Amygdala (tissue), 56 donors: ENCODE results near the gene SLC28A1.

Source experiments
- DNase-seq, 56 donors: peaks; one replicate each; lab custom pipeline; 2025; lab: John Stamatoyannopoulos, UW

Gene SLC28A1

DNA sequence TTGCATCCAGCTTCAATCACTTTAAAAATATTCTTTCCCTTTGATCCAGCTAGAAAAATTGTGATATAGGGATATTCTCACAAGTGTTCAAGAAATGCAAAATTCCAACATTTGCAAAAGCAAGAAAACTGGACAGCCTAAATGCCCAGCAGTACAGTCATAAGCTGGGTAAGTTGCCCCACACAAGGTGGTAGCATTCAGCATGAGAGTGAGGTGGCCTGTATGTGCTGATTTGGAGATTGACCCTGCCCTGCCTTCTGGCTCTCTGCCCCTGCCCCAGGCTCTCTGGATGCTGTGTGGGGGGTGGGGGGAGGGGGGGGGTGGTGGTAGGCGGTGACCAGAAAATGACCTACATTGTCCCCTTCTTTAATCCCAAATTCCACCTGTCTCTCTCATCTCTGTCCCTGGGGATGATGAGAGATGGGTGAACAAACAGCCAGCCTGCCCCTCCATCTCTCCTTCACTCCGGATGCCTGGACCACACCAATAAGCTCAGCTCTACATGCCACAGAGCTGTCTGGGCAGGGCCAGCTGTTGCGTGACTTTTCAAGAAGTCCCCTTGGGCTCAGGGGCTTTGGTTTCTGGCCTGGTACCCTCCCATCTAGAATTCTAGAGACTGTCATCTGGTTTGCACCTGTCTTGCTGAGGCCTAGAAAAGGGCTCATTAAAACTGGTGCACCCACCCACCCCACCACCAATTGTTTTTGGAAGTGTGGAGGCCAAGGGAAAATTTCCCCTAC, 42.2 kb downstream of the SLC28A1 start:
- DNase-seq, result no peak

DNA sequence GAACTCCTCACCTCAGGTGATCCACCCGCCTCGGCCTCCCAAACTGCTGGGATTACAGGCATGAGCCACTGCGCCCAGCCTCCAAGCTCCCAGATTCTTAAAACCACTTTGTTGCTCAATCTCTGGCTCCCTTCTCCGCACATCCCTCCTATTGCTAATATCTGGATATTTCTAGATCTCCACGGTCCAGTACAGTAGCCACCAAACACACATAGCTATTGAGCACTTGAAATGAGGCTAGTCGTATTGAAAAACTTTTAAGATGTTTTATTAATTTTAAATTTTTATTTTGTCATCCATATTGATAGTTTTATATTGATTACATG, 44.3 kb downstream of the SLC28A1 start:
- DNase-seq, result no peak

DNA sequence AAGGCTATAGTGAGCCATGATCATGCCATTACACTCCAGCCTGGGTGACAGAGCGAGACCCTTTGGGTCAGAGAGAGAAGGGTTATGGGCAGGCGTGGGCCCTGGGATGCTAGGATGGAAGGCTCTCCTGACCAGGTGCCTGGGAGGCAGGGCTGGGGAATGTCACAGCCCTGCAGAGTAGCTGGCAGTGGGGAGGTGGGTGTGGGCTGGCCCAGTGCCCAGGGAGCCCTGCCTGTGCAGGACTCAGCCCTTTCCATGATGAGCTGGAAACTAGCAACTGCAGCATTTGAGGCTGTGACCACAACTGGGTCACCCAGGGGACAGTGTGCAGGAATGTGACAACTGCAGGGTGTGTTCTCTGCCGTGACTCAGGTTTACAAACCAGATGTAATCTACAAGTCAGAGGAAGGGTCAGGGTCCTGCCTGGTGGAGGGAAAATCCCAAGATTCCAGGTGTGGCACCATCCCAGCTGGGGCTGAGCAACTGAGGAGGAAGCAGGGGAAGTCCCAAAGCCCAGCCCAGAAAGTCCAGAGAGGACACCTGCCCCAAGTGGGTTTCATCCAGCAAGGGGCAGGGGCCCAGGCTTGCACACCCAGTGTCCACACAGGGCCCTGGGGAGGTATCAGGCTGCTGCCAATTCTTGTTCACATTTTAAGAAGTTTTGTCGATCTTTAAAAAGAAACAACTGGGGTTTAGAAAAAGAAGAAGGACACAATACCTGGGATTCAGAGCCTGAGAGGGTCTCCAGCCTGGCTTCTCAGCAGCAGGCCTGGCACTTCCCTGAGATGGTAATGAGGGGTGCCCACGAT, 45.5 kb downstream of the SLC28A1 start:
- no peak for DNase-seq

DNA sequence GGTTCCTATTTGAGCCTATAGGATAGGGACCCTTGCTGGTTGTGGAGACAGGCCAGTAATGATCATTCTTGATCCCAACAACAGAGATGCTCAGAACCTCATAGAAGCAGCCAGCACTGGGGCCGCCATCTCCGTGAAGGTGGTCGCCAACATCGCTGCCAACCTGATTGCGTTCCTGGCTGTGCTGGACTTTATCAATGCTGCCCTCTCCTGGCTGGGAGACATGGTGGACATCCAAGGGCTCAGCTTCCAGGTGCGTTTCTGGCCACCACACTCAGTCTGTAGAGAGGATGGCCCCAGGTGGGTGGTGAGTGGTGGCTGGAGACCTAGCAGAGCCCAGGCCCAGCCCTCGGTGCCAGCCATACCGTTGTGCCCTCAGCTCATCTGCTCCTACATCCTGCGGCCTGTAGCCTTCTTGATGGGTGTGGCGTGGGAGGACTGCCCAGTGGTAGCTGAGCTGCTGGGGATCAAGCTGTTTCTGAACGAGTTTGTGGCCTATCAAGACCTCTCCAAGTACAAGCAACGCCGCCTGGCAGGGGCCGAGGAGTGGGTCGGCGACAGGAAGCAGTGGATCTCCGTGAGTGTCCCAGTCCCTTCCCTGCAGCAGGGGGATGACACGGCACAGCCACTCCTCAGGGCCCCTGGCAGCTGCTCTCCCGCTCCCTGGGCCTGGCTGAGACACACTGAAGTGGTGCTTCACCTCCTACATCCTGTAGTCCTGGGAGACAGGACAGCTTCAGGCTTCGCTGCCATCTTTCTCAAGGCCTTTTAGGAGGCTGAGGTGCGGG, 50.7 kb downstream of the SLC28A1 start:
- DNase-seq, result no peak

DNA sequence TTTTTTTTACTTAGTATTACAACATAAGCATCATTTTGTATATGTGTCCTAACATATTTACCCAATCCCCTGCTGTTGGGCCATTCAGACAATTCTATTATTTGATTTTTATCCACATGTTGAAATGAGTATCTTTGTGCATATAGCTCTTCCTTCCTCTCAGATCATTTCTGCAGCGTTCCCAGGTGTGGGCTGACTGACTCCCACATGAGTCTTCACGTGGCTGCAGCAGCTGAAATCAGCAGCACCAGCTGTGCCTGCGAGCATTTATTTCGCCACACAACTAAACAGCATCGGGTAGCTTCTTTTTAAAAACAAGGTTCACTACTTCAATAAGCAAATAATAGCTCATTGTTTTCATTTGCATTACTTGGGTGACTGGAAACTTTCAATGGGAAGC, 52.7 kb downstream of the SLC28A1 start:
- peak in 3 of 56 donors; percentile 8 to 17 (median 8) for DNase-seq

DNA sequence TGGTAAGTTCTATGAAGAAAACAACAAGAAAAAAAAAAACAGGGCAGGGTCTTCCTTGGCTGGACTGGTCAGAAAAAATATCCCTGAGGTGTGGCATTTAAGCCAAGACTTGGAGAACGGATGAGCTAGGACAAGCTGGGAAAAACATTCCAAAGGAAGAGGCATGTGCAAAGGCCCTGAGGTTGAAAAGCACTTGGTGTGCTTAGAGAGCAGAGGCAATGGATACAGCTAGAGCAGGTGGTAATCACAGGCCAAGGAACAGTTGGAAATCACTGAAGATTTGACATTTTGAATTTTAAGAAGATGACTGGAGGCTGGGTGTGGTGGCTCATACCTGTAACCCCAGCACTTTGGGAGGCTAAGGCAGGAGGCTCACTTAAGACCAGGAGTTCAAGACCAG, 54.3 kb downstream of the SLC28A1 start:
- DNase-seq, result no peak

DNA sequence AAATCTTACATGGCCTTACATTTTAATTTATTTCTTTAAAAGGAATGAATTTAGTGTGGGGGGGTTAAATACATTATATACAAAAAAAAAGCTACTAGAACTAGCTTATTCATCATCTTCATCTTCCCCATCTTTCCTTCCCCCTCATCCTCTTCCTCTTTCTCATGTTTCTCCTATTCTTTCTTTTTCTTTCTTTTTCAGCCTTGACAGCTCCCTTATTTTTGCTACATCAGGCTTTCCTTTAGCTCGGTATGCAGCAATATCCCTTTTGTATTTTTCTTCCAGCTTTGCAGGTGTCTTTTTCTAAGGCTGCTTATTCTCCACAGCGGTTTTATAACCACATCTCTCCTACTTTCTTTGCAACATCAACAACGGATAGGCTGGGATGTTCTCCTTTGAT, 55.9 kb downstream of the SLC28A1 start:
- no peak for DNase-seq

DNA sequence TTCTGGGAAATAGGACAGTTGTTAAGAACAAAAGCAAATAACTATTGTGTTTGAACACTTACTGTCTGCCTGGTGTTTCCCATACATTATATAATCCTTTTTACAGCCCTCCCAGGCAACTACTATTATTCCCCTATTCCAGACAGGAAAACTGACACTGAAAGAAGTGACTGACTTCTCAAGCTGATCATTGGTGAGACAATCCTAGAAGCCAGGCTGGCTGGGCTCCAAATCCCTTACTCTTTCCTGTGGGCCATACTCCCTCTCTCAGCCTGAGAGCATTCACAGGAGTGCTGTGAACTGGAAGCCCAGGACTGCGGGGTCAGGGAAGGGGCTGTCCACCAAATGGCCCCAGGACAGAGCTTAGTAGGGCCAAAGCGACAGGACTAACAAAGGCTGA, 58.0 kb downstream of the SLC28A1 start:
- no peak for DNase-seq

DNA sequence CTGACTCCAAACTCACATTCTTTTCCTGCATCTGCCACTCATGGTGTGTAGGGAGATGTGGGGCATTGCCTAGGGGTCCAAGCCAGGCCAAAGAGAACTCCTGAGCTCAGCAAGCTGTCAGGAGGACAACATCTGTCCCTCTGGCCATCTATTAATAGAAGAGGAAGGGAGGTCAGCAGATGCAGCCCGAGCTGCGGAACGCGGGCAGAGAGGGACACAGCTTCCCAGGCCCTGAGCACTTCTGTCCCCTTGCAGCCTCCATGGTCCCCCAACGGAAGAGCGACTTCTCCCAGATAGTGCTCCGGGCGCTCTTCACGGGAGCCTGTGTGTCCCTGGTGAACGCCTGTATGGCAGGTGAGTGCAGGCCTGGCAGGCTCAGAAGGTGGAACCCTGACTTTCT, 59.8 kb downstream of the SLC28A1 start:
- DNase-seq, result no peak

DNA sequence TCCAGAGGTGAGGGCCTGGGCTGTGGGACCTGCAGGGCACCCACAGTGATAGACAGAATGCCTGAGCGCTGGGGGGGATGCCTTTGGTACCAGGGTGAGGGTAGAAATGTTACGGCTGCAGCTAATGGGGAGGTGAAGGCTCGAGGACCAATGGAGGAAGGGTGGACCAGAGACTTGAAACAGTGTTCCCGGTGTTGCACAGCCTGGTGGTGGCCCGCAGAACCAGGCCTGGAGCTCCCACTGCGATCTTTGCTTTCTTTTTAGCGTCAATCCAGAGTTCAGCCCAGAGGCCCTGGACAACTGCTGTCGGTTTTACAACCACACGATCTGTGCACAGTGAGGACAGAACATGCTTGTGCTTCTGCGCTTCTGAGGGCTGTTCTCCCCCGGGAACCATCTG, 60.4 kb downstream of the SLC28A1 start:
- DNase-seq, result no peak

DNA sequence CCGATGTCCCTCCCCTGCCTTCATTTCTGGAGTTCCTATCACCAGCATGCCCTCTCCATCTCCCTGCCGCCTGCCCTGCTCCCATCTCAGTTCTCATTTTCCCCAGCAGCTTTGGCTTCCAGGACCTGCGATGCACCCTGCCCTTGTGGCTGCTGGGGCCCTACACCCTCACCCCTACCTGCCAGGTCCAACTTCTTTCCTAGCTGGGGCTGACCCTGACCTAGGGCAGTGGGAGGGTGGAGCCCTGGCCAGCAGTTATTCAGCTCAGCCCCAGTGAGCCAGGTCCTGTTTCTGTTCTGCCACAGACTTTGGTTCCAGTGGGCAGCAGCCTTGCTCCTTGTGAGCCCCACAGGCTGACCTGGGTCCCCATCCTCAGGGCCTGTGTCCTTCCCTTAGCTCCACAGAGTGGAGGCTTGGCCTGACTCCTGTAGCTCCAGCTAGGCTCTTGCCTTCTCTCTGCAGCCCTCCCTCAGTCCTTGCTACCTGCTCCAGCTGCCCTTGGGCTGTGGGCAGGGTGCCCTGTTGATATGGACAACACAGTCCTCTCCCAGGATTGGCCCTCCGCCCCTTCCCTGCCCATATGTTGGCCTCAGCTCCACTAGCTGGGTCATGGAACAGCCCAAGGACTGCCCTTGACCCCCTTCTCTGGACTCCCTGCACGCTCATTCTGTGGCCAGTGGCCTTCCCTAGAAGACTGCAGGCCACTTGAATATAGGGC, 62.5 kb downstream of the SLC28A1 start:
- DNase-seq, result no peak

DNA sequence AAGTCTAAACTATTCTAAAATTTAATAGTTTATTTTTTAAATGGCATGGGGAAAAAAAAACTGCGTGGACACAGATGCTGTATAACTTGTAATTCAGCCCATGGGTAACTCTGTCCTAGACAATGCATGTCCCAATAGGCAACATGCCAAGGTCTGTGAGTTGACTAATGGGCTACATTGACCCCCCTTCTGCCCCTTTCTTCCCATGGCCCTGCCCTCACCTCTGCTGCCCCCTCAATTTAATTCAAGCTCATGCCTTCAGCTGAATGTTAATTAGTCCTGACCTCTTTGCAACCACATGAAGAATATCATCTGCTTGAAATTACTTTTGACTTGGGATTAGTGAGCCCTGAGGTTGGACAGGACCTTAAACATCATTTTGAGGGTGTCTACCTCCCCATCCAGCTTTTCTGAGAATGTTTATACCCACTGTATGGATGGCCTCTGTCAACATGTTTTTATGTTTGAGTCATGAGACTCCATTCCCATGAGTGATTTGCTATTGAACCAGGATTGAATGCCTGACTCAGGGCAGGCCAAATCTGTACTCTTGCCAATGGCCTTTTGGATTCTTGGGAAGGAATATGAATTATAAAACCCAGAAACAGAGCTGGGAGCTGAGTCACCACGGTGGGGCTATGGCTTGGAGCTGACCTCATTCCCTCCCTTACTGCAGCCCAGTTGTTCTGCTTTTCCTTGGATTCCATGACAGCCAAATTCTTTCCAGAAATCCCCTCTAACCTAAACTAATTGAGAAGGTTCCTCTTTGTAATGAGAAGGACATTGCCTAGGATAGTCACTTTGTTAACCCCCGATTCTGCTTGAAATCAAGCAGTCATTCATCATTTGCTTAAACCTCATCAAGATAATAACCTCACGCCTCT, 63.7 kb downstream of the SLC28A1 start:
- DNase-seq, result peak in 6 of 56 donors; percentile 5 to 70 (median 10)

DNA sequence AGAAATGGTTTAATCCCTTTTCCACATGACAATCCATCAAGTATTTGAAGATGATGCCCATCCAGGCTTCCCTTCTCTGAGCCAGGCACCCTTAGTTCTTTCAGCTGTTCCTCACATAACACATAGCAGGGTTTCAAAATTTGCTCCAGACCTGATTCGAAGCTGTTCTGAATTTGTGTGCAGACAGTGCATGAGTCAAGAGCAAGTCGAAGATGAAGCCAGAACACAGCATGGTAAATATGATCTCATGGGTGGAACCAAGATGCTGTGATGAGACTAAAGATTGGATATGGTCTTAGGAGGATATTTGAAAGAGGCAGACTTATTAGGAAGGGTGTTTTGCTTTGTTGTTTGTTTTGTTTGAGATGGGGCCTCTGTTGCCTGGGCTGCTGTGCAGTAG, 64.6 kb downstream of the SLC28A1 start:
- no peak for DNase-seq

DNA sequence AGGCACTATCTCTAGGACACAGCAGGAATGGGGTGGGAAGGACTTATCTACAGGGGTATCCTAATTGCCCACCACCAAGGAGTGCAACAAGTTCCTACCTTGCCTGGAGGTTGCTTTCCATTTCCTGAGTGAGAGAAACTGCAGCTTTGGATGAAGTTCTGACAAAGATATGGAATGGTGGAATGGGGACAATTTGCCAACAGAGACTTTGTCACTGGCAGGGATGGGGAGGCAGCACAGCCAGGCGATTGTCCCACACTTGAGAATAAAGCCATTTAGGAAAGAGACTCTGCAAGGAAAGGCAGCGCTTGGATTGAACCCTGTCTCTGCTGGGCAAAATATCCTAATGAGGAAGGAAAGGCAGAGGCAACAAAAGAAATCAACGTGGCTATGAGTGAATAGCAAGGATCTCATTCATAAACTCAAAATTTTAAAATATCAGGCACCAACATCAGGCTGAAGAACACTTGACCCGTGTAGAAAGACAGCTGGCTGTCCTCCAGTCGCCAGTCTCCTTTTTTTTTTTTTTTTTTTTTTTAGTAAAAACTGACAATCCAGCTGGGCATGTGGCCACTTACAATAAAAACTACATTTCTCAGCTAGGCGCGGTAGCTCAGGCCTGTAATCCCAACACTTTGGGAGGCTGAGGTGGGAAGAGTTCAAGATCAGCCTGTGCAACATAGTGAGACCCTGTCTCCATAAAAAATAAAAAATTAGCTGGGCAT, 65.5 kb downstream of the SLC28A1 start:
- peak in 25 of 56 donors; percentile 3 to 70 (median 27) for DNase-seq

DNA sequence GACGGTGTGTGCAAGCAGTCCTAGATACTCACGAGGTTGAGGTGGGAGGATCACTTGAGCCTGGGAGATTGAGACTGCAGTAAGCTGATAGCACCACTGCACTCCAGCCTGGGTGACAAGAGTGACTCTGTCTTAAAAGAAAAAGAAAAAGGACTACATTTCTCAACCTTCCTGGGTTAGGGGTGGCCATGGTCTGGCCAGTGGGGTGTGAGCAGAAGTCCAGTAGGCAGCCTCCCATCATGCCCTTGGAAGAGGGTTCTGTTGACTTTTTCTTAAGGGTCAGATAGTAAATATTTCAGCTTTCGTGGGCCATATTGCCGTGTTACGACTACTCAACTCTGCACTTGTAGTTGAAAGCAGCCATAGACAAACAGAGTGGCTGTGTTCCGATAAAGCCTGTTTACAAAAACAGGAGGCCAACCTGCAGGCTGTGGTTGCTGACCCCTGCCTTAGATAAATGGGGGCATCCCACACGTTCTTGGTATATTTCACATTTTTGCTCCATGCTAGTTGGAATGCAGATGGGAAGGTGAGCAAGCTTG, 66.2 kb downstream of the SLC28A1 start:
- DNase-seq, result no peak

DNA sequence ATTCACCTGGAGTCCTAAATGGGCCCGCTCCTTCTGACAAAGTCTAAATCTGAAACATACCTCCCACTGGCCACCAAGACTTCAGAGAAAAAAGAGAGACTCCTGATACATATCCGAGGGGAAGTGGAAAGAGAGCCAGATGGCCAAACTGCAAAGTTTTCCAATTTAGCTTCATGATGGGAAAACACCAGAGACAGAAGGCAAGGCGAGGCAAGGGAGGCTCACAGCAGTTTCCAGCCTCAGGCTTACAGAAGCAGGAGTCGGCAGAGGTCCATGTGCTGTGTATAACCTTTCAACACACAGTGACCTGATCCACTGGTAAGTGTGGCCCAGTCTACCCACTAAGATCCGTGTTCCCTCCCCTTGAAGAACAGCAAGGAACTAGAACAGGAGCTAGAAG, 67.3 kb downstream of the SLC28A1 start:
- peak in 1 of 56 donors; percentile 12 for DNase-seq

DNA sequence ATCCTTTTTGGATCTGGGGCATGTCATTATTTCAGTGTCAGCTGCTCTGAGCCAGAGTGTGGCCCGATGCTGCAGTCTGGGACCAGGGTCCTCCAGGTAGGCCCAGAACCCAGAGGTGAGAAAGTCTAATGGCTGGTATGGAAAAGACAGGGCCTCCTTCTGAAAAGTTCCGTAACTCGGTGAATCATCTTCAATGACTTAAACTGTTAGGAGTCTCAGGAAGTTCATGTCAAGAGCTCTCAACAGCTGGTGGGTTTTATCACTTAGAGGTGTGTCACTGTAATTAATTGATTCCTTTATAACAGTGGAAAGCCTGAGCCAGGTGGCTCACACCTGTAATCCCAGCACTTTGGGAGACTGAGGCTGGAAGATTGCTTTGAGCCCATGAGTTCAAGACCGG, 68.7 kb downstream of the SLC28A1 start:
- DNase-seq, result no peak

DNA sequence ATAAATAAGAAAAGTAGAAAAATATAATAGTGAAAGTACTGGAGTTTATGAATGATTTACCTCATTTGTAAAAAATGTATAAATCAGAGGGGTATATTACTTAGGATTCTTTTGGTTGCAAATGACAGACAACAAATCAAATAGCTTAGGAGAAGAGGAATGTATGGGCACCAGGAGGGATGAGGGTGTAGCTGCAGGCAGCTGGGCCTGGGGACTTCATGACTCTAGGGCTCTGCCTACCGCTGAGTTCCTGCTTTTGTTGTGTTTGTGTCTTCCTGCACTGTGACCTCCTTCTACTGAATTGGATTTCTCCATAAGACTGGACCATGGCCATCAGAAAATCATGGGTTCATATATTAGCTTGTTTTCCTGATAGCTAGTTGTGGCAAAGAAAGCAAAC, 69.3 kb downstream of the SLC28A1 start:
- no peak for DNase-seq
